HCT116 (cell line): ENCODE data around the gene ARHGEF3. TPM values are rescaled to one million over a fixed set of nuclear protein-coding genes. Genes with fewer than 3 reads are reported as not detected.

ENCODE experiments used
- ATAC-seq: fragments of 200-7000 bp; cut with Tn5 transposase; 2 replicates; pipeline ENCODE4 v1.9.1; 2020; ENCODE audit warnings: mild to moderate bottlenecking, moderate library complexity
- BruUV-seq: library from RNA; stranded (reverse); fragments of 400-500 nt; replicated peaks from 2 replicates; lab custom pipeline; 2021; lab: Mats Ljungman, UMichigan
- CTCF ChIA-PET: fragments of 300-600 bp; sonication (Branson Sonifier 250); formaldehyde crosslinking; loops from one replicate; lab custom pipeline; 2021; ENCODE audit warnings: antibody characterized with exemption; lab: Charles Lee
- POLR2A ChIA-PET: fragments of 300-600, 350-600 bp; sonication (Branson Sonifier 250); formaldehyde crosslinking; loops from one replicate; lab custom pipeline; 2021; ENCODE audit warnings: antibody characterized with exemption; lab: Charles Lee
- RAD21 ChIA-PET, 2 experiments: fragments of 300-600 bp; sonication (Branson Sonifier 250); formaldehyde crosslinking; loops; one replicate each; lab custom pipeline; 2023; ENCODE audit warnings: low total read pairs in 2 of 2; ENCODE audit not compliant: uncharacterized antibody in 2 of 2, unreplicated experiment in 2 of 2, low non-redundant PET in 1 of 2; lab: Charles Lee
- DNase-seq: peaks from one replicate; pipeline ENCODE4 v3.0.0-alpha.2; 2010; ENCODE audit warnings: low read depth, low spot score
- H2AFZ ChIP-seq: fragments of 200-600 bp; shearing (Covaris generic), sonication (generic); 2 replicates; pipeline ENCODE4 v1.6.1; 2017; ENCODE audit warnings: low read depth, mixed run types, mixed read lengths, antibody characterized with exemption, low read length; ENCODE audit not compliant: poor library complexity, severe bottlenecking
- H3K27ac ChIP-seq: 2 replicates; pipeline ENCODE4 v1.5.1; 2012; ENCODE audit warnings: low read depth, low read length
- H3K27me3 ChIP-seq: fragments of 200-600 bp; sonication (generic); 2 replicates; pipeline ENCODE4 v1.6.1; 2016; ENCODE audit warnings: mixed run types, low read length, mixed read lengths; ENCODE audit not compliant: insufficient read depth
- H3K36me3 ChIP-seq, 2 experiments: fragments of 200-500 bp in 1 of 2; fragments of 200-600 bp in 1 of 2; sonication (Bioruptor generic) in 1 of 2; sonication (generic) in 1 of 2; 2 replicates each; pipeline versions ENCODE4 v1.5.1 to v1.6.1; 2014 to 2016; ENCODE audit warnings: low read length in 2 of 2, inconsistent platforms in 1 of 2, mixed read lengths in 1 of 2, mixed run types in 1 of 2; ENCODE audit not compliant: insufficient read depth in 2 of 2, control insufficient read depth in 1 of 2
- H3K4me1 ChIP-seq, 2 experiments: fragments of 200-600 bp in 1 of 2; sonication (generic) in 1 of 2; 2 replicates each; pipeline versions ENCODE4 v1.5.1 to v1.6.1; 2012 to 2017; ENCODE audit warnings: low read length in 2 of 2, inconsistent platforms in 1 of 2, mild to moderate bottlenecking in 1 of 2, mixed read lengths in 1 of 2, mixed run types in 1 of 2, moderate library complexity in 1 of 2; ENCODE audit not compliant: insufficient read depth in 2 of 2, control insufficient read depth in 1 of 2
- H3K4me2 ChIP-seq: fragments of 200-600 bp; sonication (generic); 2 replicates; pipeline ENCODE4 v1.6.1; 2017; ENCODE audit warnings: mixed run types, low read length, mixed read lengths
- H3K4me3 ChIP-seq, 2 experiments: fragments of 200-600 bp in 1 of 2; sonication (generic) in 1 of 2; replicated peaks in 1 of 2; 2 replicates each; pipeline ENCODE4 v1.5.1; 2011 to 2016; ENCODE audit warnings: low read length in 2 of 2, control low read depth in 1 of 2, low read depth in 1 of 2, mild to moderate bottlenecking in 1 of 2, mixed read lengths in 1 of 2, mixed run types in 1 of 2
- H3K79me2 ChIP-seq: fragments of 200-600 bp; sonication (generic); 2 replicates; pipeline ENCODE4 v1.6.1; 2017; ENCODE audit warnings: mild to moderate bottlenecking, mixed run types, low read length, moderate library complexity, mixed read lengths; ENCODE audit not compliant: insufficient read depth
- H3K9ac ChIP-seq: fragments of 200-600 bp; sonication (generic); 2 replicates; pipeline ENCODE4 v1.6.1; 2016; ENCODE audit warnings: low read length, mixed read lengths
- H3K9me2 ChIP-seq: fragments of 200-600 bp; sonication (generic), shearing (Covaris generic); 2 replicates; pipeline ENCODE4 v1.6.1; 2017; ENCODE audit warnings: mixed run types, mild to moderate bottlenecking, moderate library complexity; ENCODE audit not compliant: insufficient read depth
- H3K9me3 ChIP-seq, 2 experiments: fragments of 200-500 bp in 1 of 2; fragments of 200-600 bp in 1 of 2; sonication (Bioruptor generic) in 1 of 2; sonication (generic) in 1 of 2; 2 replicates each; pipeline ENCODE4 v1.6.1; 2014 to 2017; ENCODE audit warnings: low read length in 2 of 2, mixed read lengths in 2 of 2, inconsistent platforms in 1 of 2, low read depth in 1 of 2, mild to moderate bottlenecking in 1 of 2, mixed run types in 1 of 2, moderate library complexity in 1 of 2; ENCODE audit not compliant: control insufficient read depth in 1 of 2, insufficient read depth in 1 of 2
- H4K20me1 ChIP-seq: fragments of 200-600 bp; sonication (generic), shearing (Covaris generic); 2 replicates; pipeline ENCODE4 v1.6.1; 2017; ENCODE audit warnings: mixed run types, mild to moderate bottlenecking, moderate library complexity; ENCODE audit not compliant: insufficient read depth
- CBX3 ChIP-seq: IDR thresholded peaks from 2 replicates; pipeline ENCODE4 v1.6.1; 2012; ENCODE audit warnings: low read depth
- CEBPB ChIP-seq: IDR thresholded peaks from 2 replicates; pipeline ENCODE4 v1.6.1; 2012; ENCODE audit warnings: low read depth
- EZH2 ChIP-seq: fragments of 200-600 bp; sonication (generic); IDR thresholded peaks from 2 replicates; pipeline ENCODE4 v1.6.1; 2017; ENCODE audit warnings: antibody characterized with exemption, mixed run types
- FOSL1 ChIP-seq: IDR thresholded peaks from 2 replicates; pipeline ENCODE4 v1.6.1; 2012; ENCODE audit warnings: low read depth
- MAX ChIP-seq: IDR thresholded peaks from 2 replicates; pipeline ENCODE4 v1.6.1; 2012
- POLR2AphosphoS5 ChIP-seq: IDR thresholded peaks from 2 replicates; pipeline ENCODE4 v1.6.1; 2011; ENCODE audit warnings: mild to moderate bottlenecking, low read depth, low read length, moderate library complexity
- RAD21 ChIP-seq: IDR thresholded peaks from 2 replicates; pipeline ENCODE4 v1.6.1; 2012; ENCODE audit warnings: low read depth, mild to moderate bottlenecking
- REST ChIP-seq: IDR thresholded peaks from 2 replicates; pipeline ENCODE4 v1.6.1; 2012; ENCODE audit warnings: low read depth
- intact Hi-C: fragments of 100-400 bp; cut with micrococcal nuclease; formaldehyde crosslinking; loops from 2 replicates; pipeline ENCODE4 v1.10.0; 2022
- total RNA-seq: library from RNA; stranded (reverse); gene quantifications from one replicate; pipeline ENCODE4 v1.2.1, GENCODE V29; 2021; ENCODE audit not compliant: unreplicated experiment
- TF ChIP-seq, protein P1 (sequence below): IDR thresholded peaks from 2 replicates; pipeline ENCODE4 v1.6.1; 2011; ENCODE audit warnings: mild to moderate bottlenecking, low read length, moderate library complexity; ENCODE audit not compliant: insufficient replicate concordance; ENCODE audit errors: extremely low read depth

ARHGEF3 gene
- total RNA-seq, 1 experiment from 2014 or later: 18.1 TPM

DNA sequence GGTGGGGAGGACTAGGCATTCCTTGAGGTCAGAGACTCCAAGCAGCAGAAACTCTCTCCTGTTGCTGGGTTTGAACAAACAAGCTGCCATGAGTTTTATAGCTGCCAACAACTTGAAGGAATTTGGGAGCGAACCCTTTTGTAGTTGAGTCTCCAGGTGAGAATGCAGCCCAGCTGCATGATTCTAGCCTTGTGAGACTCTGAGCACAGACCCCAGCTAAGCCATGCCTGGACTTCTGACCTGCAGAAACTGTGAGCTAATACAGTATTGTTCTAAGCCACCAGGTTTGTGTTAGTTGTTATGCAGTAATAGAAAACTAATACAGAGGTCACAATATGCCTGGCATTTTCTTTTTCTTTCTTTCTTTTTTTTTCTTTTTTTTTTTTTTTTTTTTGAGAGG, 112.4 kb downstream of the ARHGEF3 start (continued):
- TF ChIP-seq REST (no peak), FOSL1 (no peak), EZH2 (no peak), CEBPB (no peak), POLR2AphosphoS5 (no peak), CBX3 (no peak)
- TF ChIP-seq, protein P1, sequence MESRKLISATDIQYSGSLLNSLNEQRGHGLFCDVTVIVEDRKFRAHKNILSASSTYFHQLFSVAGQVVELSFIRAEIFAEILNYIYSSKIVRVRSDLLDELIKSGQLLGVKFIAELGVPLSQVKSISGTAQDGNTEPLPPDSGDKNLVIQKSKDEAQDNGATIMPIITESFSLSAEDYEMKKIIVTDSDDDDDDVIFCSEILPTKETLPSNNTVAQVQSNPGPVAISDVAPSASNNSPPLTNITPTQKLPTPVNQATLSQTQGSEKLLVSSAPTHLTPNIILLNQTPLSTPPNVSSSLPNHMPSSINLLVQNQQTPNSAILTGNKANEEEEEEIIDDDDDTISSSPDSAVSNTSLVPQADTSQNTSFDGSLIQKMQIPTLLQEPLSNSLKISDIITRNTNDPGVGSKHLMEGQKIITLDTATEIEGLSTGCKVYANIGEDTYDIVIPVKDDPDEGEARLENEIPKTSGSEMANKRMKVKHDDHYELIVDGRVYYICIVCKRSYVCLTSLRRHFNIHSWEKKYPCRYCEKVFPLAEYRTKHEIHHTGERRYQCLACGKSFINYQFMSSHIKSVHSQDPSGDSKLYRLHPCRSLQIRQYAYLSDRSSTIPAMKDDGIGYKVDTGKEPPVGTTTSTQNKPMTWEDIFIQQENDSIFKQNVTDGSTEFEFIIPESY: no peak
- TF ChIP-seq, all 23 proteins: peak for 0

GRCh38 chr3:56688191-56688590, 113.6 kb downstream of the ARHGEF3 start:
- no peak overlapping the region for H3K9ac ChIP-seq
- TF ChIP-seq RAD21: no peak
- TF ChIP-seq CEBPB: no peak
- no peak for TF ChIP-seq MAX
- no peak overlapping the region for H3K4me3 ChIP-seq
- DNase-seq (no peak), ATAC-seq (no peak)
- H3K9me3 ChIP-seq: peaks cover 0 to 12% of the 10 kb centered on the region in 2 experiments; a peak in 1 of 4 replicates
- no peaks in the 10 kb centered on the region for H3K9me2 ChIP-seq
- no peak overlapping the region for H2AFZ ChIP-seq
- POLR2A ChIA-PET: no interaction called here
- no peaks in the 10 kb centered on the region for H3K27me3 ChIP-seq
- intact Hi-C loops: no loop called here
- BruUV-seq: no TSS peak
- H3K4me1 ChIP-seq: peaks cover 7 to 18% of the 10 kb centered on the region in 2 experiments
- no peaks in the 10 kb centered on the region for H3K36me3 ChIP-seq
- CTCF ChIA-PET: no interaction called here
- H4K20me1 ChIP-seq: no peaks in the 10 kb centered on the region
- no peak overlapping the region for H3K27ac ChIP-seq
- H3K79me2 ChIP-seq: no peaks in the 10 kb centered on the region
- no peak overlapping the region for H3K4me2 ChIP-seq
- RAD21 ChIA-PET: no interaction called here
